Measurements from ENCODE around the gene ABHD2. TPM values are rescaled to one million over a fixed set of nuclear protein-coding genes. Genes with fewer than 3 reads are reported as not detected.

ABHD2 gene
- total and polyA plus RNA-seq, 2 donors (not counting 3 experiments of a cell fraction or from before 2014, with no cell fraction given) = 14.0 to 62.2 TPM

- Histone ChIP-seq H3K79me2 (ENCODE audit: control insufficient read depth, insufficient read depth, low read length) (peaks cover 41% of the 10 kb centered on the region), H3K4me2 (ENCODE audit: insufficient read depth, low read length) (peak overlapping the region; percentile 94), H3K27me3 (ENCODE audit: control insufficient read depth in 2 of 2, insufficient read depth in 2 of 2, low read length in 2 of 2) (no peaks in the 10 kb centered on the region), H4K20me1 (replicated peaks; ENCODE audit: control insufficient read depth, extremely low read depth, insufficient read depth, low read length) (no peaks in the 10 kb centered on the region), H3K27ac (ENCODE audit: insufficient read depth, low read depth, low read length) (peak overlapping the region; percentile 78), H3K36me3 (ENCODE audit: control insufficient read depth in 2 of 2, extremely low read depth in 1 of 2, insufficient read depth in 2 of 2, low read length in 2 of 2) (no peaks in the 10 kb centered on the region), H3K9me1 (replicated peaks; ENCODE audit: control insufficient read depth, extremely low read depth, insufficient read depth, low read length) (no peaks in the 10 kb centered on the region), H3K9me3 (replicated peaks; ENCODE audit: control insufficient read depth, insufficient read depth, low read length) (no peaks in the 10 kb centered on the region), H2AFZ (ENCODE audit: low read depth, low read length) (peak overlapping the region; percentile 34), H3K9ac (replicated peaks; ENCODE audit: extremely low read depth, insufficient read depth, low read length) (peak overlapping the region; percentile 79), H3K4me3 (replicated peaks in 1 of 3; ENCODE audit: insufficient read depth in 1 of 3, low read depth in 1 of 3, low read length in 3 of 3) (peak overlapping the region in 1 of 3 experiments; percentile 68), H3K4me1 (ENCODE audit: control insufficient read depth, extremely low read depth, insufficient read depth, low read length) (peaks cover 42% of the 10 kb centered on the region)
- no TSS peak for BruUV-seq (replicated peaks)
- dilution Hi-C loops (cut with MboI; ENCODE audit: extremely low pct_ligation_motif_present, low sequenced_read_pairs) (no loop called here), intact Hi-C loops (cut with micrococcal nuclease) (no loop called here)
- ChIA-PET CTCF (interaction anchor here (0.6 to 5.1 kb wide), 16 partner anchors 8 to 196 kb away, joined by 3 to 73 read pairs (median 8); no protein-coding TSS in a partner anchor), POLR2A (interaction anchor here (1.1 kb wide), 2 partner anchors 13 to 74 kb away, joined by 3 to 5 read pairs; no protein-coding TSS in a partner anchor)
- FAIRE-seq (no peak), DNase-seq (ENCODE audit: low read depth, low spot score) (no peak)
- TF ChIP-seq GATA2 (IDR thresholded peaks at IDR 0.05; ENCODE audit: insufficient read depth, insufficient read length, low read depth, low read length) (no peak), JUN (IDR thresholded peaks at IDR 0.05; ENCODE audit: borderline replicate concordance, insufficient read depth, insufficient read length, low read depth) (no peak)
These were observed 3.5 kb downstream of the ABHD2 start for GRCh38 chr15:89091627-89092220.

GRCh38 chr15:89093509-89093908 lies 5.3 kb downstream of the ABHD2 start:
- peaks cover 31% of the 10 kb centered on the region for H3K4me1 ChIP-seq (ENCODE audit: control insufficient read depth, extremely low read depth, insufficient read depth, low read length)
- no TSS peak for BruUV-seq (replicated peaks)
- CTCF ChIA-PET = interaction anchor here (0.9 to 3.7 kb wide), 3 partner anchors 9 to 78 kb away, joined by 3 to 31 read pairs (median 4); no protein-coding TSS in a partner anchor

More at GRCh38 chr15:89093509-89093908, 5.3 kb downstream of the ABHD2 start:
- POLR2A ChIA-PET = interaction anchor here (1.1 kb wide), 1 partner anchor 8 kb away, joined by 3 read pairs; no protein-coding TSS in a partner anchor
- no peak overlapping the region for H3K4me2 ChIP-seq (ENCODE audit: insufficient read depth, low read length)
- peaks cover 43% of the 10 kb centered on the region for H3K79me2 ChIP-seq (ENCODE audit: control insufficient read depth, insufficient read depth, low read length)
- TF ChIP-seq FOS (IDR thresholded peaks at IDR 0.05; ENCODE audit: borderline replicate concordance, insufficient read depth, low read length) (no peak), POLR2A (IDR thresholded peaks at IDR 0.05; ENCODE audit: low read depth, low read length) (no peak), GATA2 (IDR thresholded peaks at IDR 0.05; ENCODE audit: insufficient read depth, insufficient read length, low read depth, low read length) (no peak), POLR2AphosphoS5 (IDR thresholded peaks at IDR 0.05; ENCODE audit: insufficient read depth, low read depth, low read length) (no peak), JUN (IDR thresholded peaks at IDR 0.05; ENCODE audit: borderline replicate concordance, insufficient read depth, insufficient read length, low read depth) (no peak), MAX (IDR thresholded peaks at IDR 0.05; ENCODE audit: insufficient read depth, insufficient read length) (no peak), EZH2 (IDR thresholded peaks at IDR 0.05; ENCODE audit: borderline replicate concordance, low read depth, low read length, severe bottlenecking) (no peak), CTCF (IDR thresholded peaks at IDR 0.05; ENCODE audit: extremely low read depth in 1 of 2, insufficient read depth in 1 of 2, low read depth in 1 of 2, low read length in 2 of 2) (no peak), MYC (IDR thresholded peaks at IDR 0.05; ENCODE audit: low read depth, low read length) (no peak)
- intact Hi-C loops (cut with micrococcal nuclease) (no loop called here), dilution Hi-C loops (cut with MboI; ENCODE audit: extremely low pct_ligation_motif_present, low sequenced_read_pairs) (no loop called here)
- DNase-seq (ENCODE audit: low read depth, low spot score) (no peak), FAIRE-seq (no peak)
- no peaks in the 10 kb centered on the region for H3K27me3 ChIP-seq (ENCODE audit: control insufficient read depth in 2 of 2, insufficient read depth in 2 of 2, low read length in 2 of 2)
- no peak overlapping the region for H3K4me3 ChIP-seq (replicated peaks in 1 of 3; ENCODE audit: insufficient read depth in 1 of 3, low read depth in 1 of 3, low read length in 3 of 3)
- no peaks in the 10 kb centered on the region for H4K20me1 ChIP-seq (replicated peaks; ENCODE audit: control insufficient read depth, extremely low read depth, insufficient read depth, low read length)
- no peak overlapping the region for H3K27ac ChIP-seq (ENCODE audit: insufficient read depth, low read depth, low read length)
- no peaks in the 10 kb centered on the region for H3K9me1 ChIP-seq (replicated peaks; ENCODE audit: control insufficient read depth, extremely low read depth, insufficient read depth, low read length)
- H3K9ac ChIP-seq (replicated peaks; ENCODE audit: extremely low read depth, insufficient read depth, low read length) = no peak overlapping the region
- no peak overlapping the region for H2AFZ ChIP-seq (ENCODE audit: low read depth, low read length)
- no peaks in the 10 kb centered on the region for H3K36me3 ChIP-seq (ENCODE audit: control insufficient read depth in 2 of 2, extremely low read depth in 1 of 2, insufficient read depth in 2 of 2, low read length in 2 of 2)
- H3K9me3 ChIP-seq (replicated peaks; ENCODE audit: control insufficient read depth, insufficient read depth, low read length) = no peaks in the 10 kb centered on the region

Measured in endothelial cell of umbilical vein (primary cell).